ENCODE data around the gene VTA1.
A peak's percentile ranks its signal among the peaks of the same experiment; 100 is the strongest.
"Not testable (repeated sequence)": the region's sequence is repeated elsewhere in the genome, so short reads cannot be mapped to it uniquely, and the experiment has no call there.

VTA1 gene

DNA sequence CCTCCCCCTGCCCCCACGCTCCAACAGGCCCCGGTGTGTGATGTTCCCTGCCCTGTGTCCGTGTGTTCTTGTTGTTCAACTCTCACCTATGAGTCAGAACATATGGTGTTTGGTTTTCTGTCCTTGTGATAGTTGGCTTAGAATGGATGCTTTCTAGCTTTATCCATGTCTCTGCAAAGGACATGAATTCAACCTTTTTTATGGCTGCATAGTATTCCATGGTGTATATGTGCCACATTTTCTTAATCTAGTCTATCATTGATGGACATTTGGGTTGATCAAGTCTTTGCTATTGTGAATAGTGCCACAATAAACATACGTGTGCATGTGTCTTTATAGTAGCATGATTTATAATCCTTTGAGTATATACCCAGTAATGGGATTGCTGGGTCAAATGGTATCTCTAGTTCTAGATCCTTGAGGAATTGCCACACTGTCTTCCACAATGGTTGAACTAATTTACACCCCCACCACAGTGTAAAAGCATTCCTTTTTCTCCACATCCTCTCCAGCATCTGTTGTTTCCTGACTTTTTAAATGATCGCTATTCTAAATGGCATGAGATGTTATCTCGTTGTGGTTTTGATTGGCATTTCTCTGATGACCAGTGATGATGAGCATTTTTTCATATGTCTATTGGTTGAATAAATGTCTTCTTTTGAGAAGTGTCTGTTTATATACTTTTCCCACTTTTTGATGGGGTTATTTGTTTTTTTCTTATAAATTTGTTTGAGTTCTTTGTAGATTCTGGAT is 82.6 kb downstream of the VTA1 start:
- not testable (repeated sequence) for DNase-seq

DNA sequence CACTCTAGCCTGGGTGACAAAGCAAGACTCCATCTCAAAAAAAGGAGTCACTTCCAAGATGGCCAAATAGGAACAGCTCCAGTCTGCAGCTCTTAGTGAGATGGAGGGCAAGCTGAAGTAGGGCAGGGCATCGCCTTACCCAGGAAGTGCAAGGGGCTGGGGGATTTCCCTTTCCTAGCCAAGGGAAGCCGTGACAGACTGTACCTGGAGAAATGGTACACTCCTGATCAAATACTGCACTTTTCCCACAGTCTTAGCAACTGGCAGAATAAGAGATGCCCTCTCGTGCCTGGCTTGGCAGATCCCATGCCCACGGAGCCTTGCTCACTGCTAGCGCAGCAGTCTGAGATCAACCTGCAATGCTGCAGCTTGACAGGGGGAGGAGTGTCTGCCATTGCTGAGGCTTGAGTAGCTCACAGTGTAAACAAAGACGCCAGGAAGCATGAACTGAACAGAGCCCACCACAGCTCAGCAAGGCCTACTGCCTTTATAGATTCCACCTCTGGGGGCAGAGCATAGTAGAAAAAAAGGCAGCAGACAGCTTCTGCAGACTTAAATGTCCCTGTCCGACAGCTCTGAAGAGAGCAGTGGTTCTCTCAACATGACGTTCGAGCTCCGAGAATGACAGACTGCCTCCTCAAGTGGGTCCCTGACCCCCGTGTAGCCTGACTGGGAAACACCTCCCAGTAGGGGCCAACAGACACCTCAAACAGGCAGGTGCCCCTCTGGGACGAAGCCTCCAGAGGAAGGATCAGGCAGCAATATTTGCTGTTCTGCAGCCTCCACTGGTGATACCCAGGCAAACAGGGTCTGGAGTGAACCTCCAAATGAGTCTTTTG is 85.4 kb downstream of the VTA1 start:
- peak; percentile 47 for DNase-seq

DNA sequence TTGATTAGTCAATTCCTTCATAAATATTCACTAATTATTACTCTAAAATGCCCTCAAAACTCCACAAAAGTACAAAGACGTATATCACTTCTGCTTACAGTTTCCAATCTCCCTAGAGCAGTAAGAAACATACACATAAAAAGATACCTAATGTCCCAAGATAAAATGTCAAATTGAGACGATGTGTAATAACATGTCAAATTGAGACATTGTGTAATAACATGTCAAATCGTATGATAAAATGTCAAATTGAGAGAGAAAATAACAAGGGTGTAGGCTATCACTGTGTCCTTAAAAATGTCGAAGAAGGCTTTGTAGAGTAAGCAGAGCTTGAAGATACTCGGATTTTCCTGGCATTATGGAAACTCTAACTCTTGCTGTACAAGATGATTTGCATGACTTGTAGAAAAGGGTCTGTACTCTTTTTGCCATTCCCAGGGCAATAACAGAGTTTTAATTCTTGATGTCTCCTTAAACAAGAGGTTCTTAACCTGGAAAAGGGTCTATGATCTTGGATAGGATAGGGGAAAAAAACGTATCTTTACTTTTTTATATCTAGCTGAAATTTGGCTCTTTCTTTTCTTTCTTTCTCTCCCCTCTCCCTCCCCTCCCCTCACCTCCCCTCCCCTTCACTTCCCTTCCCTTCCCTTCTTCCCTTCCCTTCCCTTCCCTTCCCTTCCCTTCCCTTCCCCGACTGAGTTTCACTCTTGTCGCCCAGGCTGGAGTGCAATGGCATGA is 87.1 kb downstream of the VTA1 start:
- DNase-seq: no peak

DNA sequence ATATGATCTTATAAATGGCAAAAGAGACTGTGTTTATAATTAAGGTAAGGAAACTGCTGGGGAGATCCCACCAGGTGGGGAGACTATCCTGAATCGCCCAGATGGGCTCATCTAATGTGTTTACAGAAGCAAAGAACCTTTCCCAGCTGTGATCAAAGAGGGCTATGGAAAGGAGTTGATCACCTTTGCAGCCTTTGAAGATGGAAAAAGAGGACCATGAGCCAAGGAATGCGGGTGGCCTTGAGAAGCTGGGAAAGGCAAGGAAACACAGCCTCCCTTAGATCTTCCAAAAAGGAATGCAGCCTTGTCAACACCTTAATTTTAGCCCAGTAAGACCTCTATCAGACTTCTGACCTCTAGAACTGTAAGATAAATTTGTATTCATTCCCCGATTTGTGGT is 88.2 kb downstream of the VTA1 start:
- no peak for DNase-seq

DNA sequence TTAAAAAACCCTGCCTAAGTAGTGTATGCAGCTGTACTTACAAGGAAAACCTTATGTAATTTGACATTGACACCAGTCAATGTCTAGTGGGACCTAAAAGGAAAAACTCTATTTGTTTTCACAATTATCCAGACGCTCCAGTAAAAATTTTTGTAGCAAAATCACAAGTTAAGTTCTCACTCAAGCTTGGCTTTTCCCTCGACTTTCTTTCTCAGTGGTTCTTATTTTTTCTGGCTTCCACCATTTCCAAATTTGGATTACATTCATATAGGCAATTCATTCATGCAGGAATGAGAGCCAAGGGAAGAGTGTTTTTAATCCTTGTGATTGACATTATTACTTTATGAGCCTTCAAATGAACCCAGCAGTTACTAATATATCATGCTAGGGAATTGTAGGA is 88.7 kb downstream of the VTA1 start:
- DNase-seq: no peak

DNA sequence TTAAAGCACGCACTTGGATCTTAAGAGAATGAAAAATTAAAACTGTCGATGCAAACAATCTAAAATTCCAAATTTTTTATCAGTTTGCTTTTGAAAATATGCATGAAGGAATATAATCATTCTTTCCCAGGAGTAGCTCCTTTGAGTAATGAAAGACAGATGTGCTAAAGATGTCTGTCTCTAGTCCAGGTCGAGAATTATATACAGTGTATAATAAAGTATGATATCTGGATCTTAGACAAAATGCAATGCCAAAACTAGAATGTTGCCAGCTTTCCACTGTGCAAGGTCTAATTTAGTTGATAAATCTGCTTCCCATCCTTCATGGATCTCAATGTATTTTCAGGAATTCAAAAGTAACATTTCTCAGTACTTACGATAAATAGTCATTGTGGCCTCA is 89.6 kb downstream of the VTA1 start:
- no peak for DNase-seq

DNA sequence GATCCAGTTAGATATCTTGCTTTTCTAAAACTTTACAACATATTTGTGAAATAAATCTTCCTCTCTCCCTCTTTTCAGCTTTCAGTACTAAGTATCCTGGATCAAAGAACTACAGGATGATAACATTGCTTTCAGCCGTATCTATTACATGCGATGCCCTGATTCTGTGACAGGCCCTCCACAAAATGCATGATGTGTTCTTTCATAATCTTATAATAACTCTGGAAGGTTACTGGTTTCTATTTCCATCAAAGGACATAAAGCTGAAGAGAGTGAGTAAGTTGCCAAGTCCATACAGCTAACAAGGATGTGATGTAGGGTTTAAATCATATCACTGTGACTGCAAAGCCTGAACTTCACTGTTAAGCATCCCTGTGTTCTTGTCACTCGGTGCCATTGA is 91.8 kb downstream of the VTA1 start:
- no peak for DNase-seq

DNA sequence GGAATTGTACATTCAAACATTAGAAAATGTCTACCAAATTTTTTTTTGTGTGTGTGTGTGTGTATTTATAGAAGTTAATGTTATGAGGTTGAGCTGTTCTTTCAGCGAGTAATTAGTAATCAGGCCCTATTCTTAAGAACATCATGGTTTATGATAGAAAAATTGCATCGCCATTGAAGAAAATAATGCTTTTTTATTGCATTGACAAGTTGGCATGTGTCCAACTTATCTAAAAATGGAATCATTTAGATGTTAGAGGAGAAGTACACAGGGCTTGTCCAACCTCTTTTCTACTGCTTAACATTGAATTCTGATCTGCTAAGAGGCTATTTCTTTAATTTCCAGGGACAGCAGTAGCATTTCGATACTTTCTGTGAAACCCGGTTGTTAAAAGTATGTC is 93.1 kb downstream of the VTA1 start:
- DNase-seq: no peak

DNA sequence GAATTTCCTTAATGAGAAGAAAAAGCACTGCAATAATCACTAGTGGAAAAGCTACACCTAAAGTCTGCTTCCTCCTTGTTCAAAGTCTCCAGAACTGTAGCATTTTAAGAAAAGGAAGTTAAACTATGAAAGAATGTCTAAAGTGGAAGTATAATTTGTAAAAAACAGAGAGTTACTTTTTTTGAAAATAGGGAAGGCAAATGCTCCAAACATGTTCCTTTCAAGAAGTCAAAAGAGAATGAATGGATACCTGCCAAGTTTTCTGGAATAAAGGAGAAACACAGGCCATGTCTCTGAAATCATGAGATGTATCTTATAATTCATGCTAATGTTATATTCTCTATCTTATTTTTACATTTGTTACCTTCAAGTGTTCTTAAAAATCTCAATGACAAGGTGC is 94.0 kb downstream of the VTA1 start:
- no peak for DNase-seq

DNA sequence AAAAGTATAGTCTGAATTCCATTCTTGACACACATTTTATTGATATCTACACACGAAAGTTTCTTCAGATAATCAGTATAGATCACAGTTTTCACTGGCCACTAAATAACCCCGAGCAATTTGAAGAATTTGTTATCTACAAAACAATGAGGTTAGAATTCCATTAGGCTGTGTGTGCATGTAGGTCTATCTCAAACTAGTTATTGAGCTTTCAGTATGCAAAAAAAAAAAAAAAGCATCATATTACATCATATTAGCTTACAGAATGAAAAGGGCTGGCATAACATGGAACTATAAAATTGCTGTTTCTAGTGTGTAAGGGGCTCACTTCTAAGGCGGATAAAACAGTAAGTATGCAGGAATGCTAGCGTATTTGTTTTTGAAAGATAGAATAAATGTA is 95.2 kb downstream of the VTA1 start:
- no peak for DNase-seq

DNA sequence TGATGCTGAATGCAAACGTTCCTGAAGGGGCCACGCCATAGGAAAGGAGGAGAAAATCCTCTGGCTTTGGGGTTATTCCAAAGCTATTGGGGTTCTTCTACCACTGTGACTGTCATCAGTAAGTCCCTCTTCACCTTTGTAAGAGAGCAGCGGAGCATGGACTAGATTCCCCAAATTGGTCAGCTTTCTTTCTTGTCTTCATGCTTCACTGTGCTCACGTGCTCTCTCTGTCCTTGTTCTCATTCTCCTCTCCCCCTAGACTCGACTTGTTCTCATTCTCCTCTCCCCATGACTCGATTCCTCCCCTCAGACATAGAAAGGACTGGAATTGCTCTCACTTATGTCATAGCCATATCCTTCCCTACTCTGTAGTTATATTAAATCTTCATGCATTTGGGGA is 99.9 kb downstream of the VTA1 start:
- DNase-seq: no peak

DNA sequence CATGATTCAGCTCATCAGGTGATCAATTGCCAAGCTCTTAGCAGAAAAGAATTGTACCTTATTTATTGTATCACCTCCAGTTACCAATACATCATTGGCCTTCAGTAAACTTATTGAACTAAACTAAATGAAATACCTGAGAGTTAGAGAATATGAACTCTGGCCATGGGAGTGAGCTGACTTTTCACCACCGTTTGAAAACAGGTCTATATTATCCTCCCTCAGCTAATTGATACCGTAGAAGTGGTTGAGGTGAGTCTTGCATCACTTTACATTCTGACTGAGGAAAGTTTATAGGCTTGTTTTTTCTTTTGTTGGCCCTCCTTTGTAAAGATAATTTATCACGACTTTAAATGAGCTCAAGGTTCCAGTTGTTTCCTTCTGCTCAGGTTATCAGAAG is 102.2 kb downstream of the VTA1 start:
- no peak for DNase-seq

DNA sequence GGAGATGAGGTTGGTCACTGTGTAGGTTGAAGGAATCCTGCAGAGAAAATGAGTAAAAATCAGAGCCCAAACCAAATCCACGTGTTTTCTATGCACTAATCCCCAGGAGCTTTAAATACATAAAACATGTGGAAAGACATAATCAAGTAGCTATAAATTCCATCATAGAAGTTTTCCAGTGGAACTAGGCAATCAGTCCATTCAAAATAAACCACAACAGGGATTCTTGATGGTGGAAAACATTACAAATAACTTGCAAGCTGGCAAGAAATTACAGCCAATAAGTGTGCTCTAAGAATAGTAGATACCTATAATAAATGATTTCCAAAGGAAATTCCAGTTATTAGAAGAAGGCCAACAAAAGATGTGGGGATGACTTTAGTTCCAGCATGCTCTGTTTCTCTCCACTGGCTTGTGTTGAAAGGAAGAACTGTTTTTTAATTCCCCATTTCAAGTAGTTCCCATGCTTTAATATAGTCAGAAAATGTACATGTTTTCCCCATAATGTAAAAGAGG is 104.9 kb downstream of the VTA1 start:
- DNase-seq: no peak

DNA sequence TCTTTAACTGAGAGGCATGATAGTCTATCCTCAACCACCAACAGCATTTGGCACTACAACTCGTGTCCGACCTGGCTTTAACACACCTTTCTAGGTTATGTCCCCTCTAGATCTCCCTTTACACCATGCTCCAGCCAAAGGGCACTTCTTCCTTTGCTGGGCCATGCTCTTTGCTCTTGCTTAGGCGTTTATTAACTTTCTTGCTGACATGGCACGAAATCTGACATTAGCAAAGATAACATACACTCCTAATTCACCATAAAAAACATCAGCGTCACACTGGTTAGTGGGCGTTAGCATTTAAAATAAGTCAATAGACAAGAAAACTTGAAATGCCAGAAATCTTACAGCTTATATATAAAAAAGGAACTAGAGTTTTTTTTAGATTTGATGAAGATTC is 107.5 kb downstream of the VTA1 start:
- no peak for DNase-seq

DNA sequence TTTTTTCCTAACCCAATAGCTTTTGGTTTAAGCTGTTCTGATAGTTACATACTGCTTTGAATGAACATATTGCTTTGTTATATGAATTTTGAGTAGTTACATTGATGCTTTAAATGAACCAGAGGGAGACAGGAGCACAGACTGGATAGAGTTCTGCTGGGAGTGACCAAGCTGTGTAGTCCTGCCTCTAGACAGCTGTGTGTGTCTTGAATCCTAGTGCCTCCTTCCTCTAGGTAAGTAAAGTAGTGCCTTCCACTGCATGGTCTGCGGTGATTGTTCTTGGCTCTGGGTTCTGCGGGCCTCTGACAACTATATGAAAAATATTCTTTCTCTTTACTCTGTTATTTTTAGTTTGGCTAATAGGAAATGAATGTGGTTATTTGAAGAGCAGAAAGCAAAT is 108.7 kb downstream of the VTA1 start:
- DNase-seq: no peak

DNA sequence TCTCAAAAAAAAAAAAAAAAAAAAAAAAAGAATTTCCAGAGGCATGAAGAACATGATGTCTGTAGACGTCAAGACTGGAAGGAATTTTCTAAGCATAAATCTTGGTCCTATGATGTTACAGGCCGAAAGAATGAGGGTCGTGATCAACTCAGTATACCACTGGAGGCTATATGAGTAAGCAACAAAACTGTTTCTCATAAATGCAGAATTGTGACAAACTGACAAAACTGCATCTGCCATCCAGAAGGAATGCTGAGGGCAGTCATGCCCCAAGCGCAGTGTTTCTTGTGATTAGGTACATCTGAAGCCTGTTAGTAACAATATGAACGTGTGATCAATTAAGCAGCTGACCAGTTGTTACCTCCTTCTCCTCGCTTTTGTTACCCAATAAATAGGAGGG is 111.2 kb downstream of the VTA1 start:
- no peak for DNase-seq

DNA sequence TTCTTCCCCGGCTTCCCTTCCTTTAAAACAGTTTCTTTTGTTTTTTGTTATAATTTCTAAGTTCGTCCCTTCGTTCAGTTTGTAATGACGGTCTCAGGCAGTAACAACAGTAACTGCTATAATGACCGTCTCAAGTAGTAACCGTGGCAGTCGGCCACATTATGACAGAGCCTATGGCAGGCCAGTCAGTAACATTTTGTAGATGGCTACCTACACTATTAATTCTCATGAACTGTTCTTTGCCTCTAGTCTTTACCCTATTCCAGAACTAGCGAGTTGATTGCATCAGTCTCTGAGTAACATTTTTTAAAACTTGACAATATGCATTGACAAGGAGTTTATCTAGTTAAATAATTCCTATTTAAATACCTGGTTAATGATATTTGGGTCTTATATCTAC is 111.7 kb downstream of the VTA1 start:
- no peak for DNase-seq

DNA sequence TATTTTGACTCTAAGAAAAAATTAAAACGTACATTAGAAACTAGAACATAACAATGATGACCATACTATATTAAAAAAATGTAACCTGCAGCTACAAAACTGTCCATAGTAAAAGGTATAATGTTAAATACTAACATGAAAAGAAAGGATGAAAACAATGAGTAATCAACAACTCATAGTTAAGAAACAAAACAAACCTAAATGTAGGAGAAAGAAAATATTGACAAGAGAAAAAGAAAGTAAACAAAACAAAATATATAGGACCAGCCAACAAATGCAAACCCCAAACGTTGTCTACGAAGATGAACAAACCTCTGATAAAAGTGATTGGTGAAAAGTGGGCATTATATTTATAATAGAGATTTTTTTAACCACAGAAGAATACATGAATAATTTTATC is 113.7 kb downstream of the VTA1 start:
- no peak for DNase-seq

DNA sequence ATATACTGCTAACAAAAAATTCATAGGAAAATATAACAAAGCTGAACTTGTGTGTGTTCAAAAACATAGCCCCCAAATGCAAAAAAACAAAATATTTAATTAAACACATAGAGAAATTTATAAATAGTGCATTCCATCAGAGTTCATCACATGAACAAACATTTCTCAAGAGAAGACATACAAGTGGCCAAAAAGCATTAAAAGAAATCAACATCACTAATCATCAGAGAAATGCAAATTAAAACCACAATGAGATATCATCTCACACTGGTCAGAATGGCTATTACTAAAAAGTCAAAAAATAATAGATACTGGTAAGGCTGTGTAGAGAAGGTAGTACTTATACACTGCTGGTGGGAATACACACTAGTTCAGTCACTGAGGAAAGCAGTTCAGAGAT is 115.2 kb downstream of the VTA1 start:
- DNase-seq: no peak

DNA sequence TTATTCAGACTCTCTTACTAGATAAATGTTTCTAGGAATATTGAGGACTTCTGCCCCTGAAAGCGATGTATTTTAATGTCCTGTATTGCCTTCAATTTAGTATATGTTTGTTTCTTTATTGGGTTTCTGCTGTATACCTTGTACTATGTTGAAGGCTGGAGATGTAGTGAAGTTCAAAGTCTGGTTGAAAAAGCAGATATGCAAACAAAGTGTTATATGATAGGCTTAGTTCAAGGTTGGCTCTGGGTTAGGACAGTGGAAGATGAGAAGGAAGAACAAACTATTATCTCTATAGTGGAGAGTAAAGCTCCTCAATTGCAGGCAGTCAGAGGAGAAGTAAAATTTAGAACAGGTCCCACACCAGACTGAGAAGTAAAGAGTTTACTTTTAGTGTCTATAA is 118.4 kb downstream of the VTA1 start:
- no peak for DNase-seq

DNA sequence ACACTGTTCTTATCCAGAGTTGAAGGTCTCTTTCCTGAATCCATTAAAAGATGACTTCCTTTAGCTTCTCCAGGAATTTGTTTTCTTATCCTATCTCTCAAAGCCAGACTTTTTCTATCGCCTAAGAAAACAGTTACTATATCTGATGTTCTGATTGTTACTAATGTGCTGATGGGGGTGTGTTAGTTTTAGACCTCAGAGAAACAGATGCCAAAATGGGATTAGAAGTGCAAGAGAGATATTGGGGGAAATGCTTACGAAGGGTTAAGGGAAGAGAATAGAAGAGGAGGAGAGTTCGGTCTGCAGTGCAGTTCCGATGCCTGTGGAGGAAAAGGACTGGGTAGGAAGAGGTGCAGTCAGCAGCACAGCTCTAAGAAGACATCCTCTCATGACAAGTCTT is 119.0 kb downstream of the VTA1 start:
- DNase-seq: no peak

DNA sequence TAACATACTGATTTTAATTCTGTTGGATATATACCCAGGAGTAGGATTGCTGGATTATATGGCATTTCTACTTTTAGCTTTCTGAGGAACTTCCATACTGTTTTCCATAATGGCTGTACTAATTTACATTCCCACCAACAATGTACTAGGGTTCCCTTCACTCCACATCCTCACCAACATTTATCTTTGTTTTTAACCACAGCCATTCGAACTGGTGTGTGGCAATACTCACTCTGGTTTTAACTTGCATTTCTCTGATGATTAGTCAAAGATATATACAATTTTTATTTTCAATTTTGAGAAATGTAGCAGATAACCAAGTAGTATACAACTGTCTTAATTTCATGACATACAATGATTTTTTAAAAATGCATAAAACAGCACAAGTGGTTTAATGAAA is 124.4 kb downstream of the VTA1 start:
- no peak for DNase-seq

Data from CD4-positive, alpha-beta T cell treated with Interleukin-21 for 1 hour (primary cell).